HEK293 (cell line): ENCODE results near the gene NMRK2.

ENCODE experiments used
- EGR2 ChIP-seq: fragments of 450-650 bp; formaldehyde crosslinking; IDR thresholded peaks from 2 replicates; pipeline ENCODE4 v1.5.1; 2016; ENCODE audit warnings: low read depth, missing biosample characterization, missing genetic modification characterization
- MZF1 ChIP-seq: fragments of 450-650 bp; formaldehyde crosslinking; IDR thresholded peaks from 2 replicates; pipeline ENCODE4 v1.5.1; 2017; ENCODE audit warnings: missing biosample characterization, missing genetic modification characterization, borderline replicate concordance
- PRDM1 ChIP-seq: fragments of 450-650 bp; formaldehyde crosslinking; IDR thresholded peaks from 2 replicates; pipeline ENCODE4; 2016; ENCODE audit warnings: missing biosample characterization, missing genetic modification characterization
- ZBTB48 ChIP-seq: fragments of 450-650 bp; formaldehyde crosslinking; IDR thresholded peaks from 2 replicates; pipeline ENCODE4 v1.5.1; 2016; ENCODE audit warnings: missing biosample characterization, missing genetic modification characterization
- ZNF16 ChIP-seq: fragments of 450-650 bp; formaldehyde crosslinking; IDR thresholded peaks from 2 replicates; pipeline ENCODE4 v1.5.1; 2016; ENCODE audit warnings: low read depth, missing biosample characterization, missing genetic modification characterization
- ZNF184 ChIP-seq: fragments of 450-650 bp; IDR thresholded peaks from 2 replicates; pipeline ENCODE4 v1.5.1; 2018; ENCODE audit warnings: missing biosample characterization, mild to moderate bottlenecking, missing genetic modification characterization
- ZNF211 ChIP-seq: fragments of 450-650 bp; formaldehyde crosslinking; IDR thresholded peaks from 2 replicates; pipeline ENCODE4 v1.5.1; 2016; ENCODE audit warnings: low read depth, missing biosample characterization, missing genetic modification characterization
- ZNF302 ChIP-seq: fragments of 450-650 bp; formaldehyde crosslinking; IDR thresholded peaks from 2 replicates; pipeline ENCODE4 v1.5.1; 2016; ENCODE audit warnings: missing biosample characterization, missing genetic modification characterization, low read depth
- ZNF341 ChIP-seq: fragments of 450-650 bp; formaldehyde crosslinking; IDR thresholded peaks from 2 replicates; pipeline ENCODE4; 2016; ENCODE audit warnings: low read depth, missing biosample characterization, missing genetic modification characterization
- ZNF560 ChIP-seq: fragments of 450-650 bp; formaldehyde crosslinking; IDR thresholded peaks from 2 replicates; pipeline ENCODE4 v1.5.1; 2017; ENCODE audit warnings: missing biosample characterization, missing genetic modification characterization, borderline replicate concordance
- ZNF600 ChIP-seq: fragments of 450-650 bp; formaldehyde crosslinking; IDR thresholded peaks from 2 replicates; pipeline ENCODE4 v1.5.1; 2016; ENCODE audit warnings: missing biosample characterization, missing genetic modification characterization
- ZNF660 ChIP-seq: fragments of 450-650 bp; IDR thresholded peaks from 2 replicates; pipeline ENCODE4 v1.5.1; 2018; ENCODE audit warnings: missing biosample characterization, mild to moderate bottlenecking, missing genetic modification characterization
- ZNF664 ChIP-seq: fragments of 450-650 bp; formaldehyde crosslinking; IDR thresholded peaks from 2 replicates; pipeline ENCODE4 v1.5.1; 2016; ENCODE audit warnings: missing biosample characterization, missing genetic modification characterization
- ZNF76 ChIP-seq: fragments of 450-650 bp; formaldehyde crosslinking; IDR thresholded peaks from 2 replicates; pipeline ENCODE4; 2016; ENCODE audit warnings: low read depth, missing biosample characterization, missing genetic modification characterization, borderline replicate concordance
- ZSCAN23 ChIP-seq: fragments of 450-650 bp; formaldehyde crosslinking; IDR thresholded peaks from 2 replicates; pipeline ENCODE4 v1.5.1; 2016; ENCODE audit warnings: missing biosample characterization, missing genetic modification characterization
- TF ChIP-seq, protein P1 (sequence below): fragments of 450-650 bp; formaldehyde crosslinking; IDR thresholded peaks from 2 replicates; pipeline ENCODE4 v1.5.1; 2016; ENCODE audit warnings: missing biosample characterization, missing genetic modification characterization
- TF ChIP-seq, protein P2 (sequence below): fragments of 450-650 bp; formaldehyde crosslinking; IDR thresholded peaks from 2 replicates; pipeline ENCODE4 v1.5.1; 2017; ENCODE audit warnings: missing biosample characterization, missing genetic modification characterization
- TF ChIP-seq, protein P3 (sequence below): fragments of 450-650 bp; formaldehyde crosslinking; IDR thresholded peaks from 2 replicates; pipeline ENCODE4 v1.5.1; 2017; ENCODE audit warnings: missing biosample characterization, mild to moderate bottlenecking, missing genetic modification characterization, moderate library complexity
- TF ChIP-seq, protein P4 (sequence below): fragments of 450-650 bp; formaldehyde crosslinking; IDR thresholded peaks from 2 replicates; pipeline ENCODE4 v1.5.1; 2016; ENCODE audit warnings: missing biosample characterization, missing genetic modification characterization
- TF ChIP-seq, protein P5 (sequence below): fragments of 450-650 bp; formaldehyde crosslinking; IDR thresholded peaks from 2 replicates; pipeline ENCODE4 v1.5.1; 2016; ENCODE audit warnings: missing biosample characterization, missing genetic modification characterization
- TF ChIP-seq, protein P6 (sequence below): fragments of 450-650 bp; formaldehyde crosslinking; IDR thresholded peaks from 2 replicates; pipeline ENCODE4 v1.5.1; 2016; ENCODE audit warnings: missing biosample characterization, missing genetic modification characterization, borderline replicate concordance

NMRK2 gene

DNA sequence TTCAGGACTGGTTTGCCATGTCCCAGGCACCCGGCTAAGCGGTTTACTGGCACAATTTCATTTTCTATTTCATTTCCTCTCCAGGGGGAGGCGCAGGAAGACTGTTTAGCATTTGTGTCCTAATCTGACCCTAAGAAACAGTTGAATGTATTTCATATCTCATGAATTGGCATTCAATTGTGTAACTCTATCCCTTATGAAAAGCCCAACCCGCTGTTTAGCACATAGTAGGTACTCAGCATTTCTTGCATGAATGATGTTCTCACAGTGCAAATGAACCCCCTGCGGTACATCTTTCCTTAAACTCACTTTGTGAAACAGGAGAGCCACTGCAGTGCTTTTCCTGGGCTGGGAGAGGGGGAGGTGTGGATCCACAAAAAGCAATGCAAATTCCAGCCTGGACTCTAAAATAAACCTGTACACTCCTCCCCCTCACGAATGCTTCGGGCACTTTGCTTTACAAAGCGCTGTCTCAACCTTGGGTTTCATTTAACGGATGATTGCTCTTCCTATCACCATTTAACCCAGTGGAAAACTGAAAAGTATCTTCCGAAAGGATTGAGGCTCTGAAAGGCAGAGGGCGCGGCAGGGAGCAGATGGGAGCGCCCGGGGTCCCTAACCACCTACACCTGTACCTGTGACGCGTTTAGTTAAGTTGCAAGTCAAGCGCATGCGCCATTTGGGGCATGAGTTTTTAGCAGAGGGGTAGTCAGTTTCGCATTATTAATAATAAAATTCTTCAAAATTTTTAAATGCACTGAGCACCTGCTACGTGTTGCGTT, 53.6 kb downstream of the NMRK2 start (continued):
- TF ChIP-seq ZNF664 (tag by site-specific recombination) (no peak), ZNF16 (no peak), ZNF302 (no peak), ZNF560 (tag by site-specific recombination) (no peak), ZNF184 (tag by site-specific recombination) (peak; percentile 60; the same call in 1 of the 2 replicates), ZBTB48 (peak; percentile 58; the same call in 1 of the 2 replicates), ZNF660 (no peak), ZSCAN23 (tag by site-specific recombination) (peak; percentile 81; the same call in 1 of the 2 replicates), PRDM1 (peak; percentile 69; the same call in 1 of the 2 replicates), ZNF211 (tag by site-specific recombination) (no peak), ZNF341 (tag by site-specific recombination) (peak; percentile 63), MZF1 (peak; percentile 40; the same call in 1 of the 2 replicates), EGR2 (tag by site-specific recombination) (0 out of 2 replicates have a peak, but pooled peaks have one; percentile 21), ZNF76 (tag by site-specific recombination) (0 out of 2 replicates have a peak, but pooled peaks have one; percentile 24), ZNF600 (tag by site-specific recombination) (0 out of 2 replicates have a peak, but pooled peaks have one; percentile 27)
- TF ChIP-seq, protein P1, sequence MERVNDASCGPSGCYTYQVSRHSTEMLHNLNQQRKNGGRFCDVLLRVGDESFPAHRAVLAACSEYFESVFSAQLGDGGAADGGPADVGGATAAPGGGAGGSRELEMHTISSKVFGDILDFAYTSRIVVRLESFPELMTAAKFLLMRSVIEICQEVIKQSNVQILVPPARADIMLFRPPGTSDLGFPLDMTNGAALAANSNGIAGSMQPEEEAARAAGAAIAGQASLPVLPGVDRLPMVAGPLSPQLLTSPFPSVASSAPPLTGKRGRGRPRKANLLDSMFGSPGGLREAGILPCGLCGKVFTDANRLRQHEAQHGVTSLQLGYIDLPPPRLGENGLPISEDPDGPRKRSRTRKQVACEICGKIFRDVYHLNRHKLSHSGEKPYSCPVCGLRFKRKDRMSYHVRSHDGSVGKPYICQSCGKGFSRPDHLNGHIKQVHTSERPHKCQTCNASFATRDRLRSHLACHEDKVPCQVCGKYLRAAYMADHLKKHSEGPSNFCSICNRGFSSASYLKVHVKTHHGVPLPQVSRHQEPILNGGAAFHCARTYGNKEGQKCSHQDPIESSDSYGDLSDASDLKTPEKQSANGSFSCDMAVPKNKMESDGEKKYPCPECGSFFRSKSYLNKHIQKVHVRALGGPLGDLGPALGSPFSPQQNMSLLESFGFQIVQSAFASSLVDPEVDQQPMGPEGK: peak; percentile 50
- TF ChIP-seq, protein P2, sequence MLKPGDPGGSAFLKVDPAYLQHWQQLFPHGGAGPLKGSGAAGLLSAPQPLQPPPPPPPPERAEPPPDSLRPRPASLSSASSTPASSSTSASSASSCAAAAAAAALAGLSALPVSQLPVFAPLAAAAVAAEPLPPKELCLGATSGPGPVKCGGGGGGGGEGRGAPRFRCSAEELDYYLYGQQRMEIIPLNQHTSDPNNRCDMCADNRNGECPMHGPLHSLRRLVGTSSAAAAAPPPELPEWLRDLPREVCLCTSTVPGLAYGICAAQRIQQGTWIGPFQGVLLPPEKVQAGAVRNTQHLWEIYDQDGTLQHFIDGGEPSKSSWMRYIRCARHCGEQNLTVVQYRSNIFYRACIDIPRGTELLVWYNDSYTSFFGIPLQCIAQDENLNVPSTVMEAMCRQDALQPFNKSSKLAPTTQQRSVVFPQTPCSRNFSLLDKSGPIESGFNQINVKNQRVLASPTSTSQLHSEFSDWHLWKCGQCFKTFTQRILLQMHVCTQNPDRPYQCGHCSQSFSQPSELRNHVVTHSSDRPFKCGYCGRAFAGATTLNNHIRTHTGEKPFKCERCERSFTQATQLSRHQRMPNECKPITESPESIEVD (tag by site-specific recombination): peak; percentile 55; the same call in 1 of the 2 replicates
- TF ChIP-seq, protein P3, sequence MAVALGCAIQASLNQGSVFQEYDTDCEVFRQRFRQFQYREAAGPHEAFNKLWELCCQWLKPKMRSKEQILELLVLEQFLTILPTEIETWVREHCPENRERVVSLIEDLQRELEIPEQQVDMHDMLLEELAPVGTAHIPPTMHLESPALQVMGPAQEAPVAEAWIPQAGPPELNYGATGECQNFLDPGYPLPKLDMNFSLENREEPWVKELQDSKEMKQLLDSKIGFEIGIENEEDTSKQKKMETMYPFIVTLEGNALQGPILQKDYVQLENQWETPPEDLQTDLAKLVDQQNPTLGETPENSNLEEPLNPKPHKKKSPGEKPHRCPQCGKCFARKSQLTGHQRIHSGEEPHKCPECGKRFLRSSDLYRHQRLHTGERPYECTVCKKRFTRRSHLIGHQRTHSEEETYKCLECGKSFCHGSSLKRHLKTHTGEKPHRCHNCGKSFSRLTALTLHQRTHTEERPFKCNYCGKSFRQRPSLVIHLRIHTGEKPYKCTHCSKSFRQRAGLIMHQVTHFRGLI (tag by site-specific recombination): peak; percentile 98
- TF ChIP-seq, protein P4, sequence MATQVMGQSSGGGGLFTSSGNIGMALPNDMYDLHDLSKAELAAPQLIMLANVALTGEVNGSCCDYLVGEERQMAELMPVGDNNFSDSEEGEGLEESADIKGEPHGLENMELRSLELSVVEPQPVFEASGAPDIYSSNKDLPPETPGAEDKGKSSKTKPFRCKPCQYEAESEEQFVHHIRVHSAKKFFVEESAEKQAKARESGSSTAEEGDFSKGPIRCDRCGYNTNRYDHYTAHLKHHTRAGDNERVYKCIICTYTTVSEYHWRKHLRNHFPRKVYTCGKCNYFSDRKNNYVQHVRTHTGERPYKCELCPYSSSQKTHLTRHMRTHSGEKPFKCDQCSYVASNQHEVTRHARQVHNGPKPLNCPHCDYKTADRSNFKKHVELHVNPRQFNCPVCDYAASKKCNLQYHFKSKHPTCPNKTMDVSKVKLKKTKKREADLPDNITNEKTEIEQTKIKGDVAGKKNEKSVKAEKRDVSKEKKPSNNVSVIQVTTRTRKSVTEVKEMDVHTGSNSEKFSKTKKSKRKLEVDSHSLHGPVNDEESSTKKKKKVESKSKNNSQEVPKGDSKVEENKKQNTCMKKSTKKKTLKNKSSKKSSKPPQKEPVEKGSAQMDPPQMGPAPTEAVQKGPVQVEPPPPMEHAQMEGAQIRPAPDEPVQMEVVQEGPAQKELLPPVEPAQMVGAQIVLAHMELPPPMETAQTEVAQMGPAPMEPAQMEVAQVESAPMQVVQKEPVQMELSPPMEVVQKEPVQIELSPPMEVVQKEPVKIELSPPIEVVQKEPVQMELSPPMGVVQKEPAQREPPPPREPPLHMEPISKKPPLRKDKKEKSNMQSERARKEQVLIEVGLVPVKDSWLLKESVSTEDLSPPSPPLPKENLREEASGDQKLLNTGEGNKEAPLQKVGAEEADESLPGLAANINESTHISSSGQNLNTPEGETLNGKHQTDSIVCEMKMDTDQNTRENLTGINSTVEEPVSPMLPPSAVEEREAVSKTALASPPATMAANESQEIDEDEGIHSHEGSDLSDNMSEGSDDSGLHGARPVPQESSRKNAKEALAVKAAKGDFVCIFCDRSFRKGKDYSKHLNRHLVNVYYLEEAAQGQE: no peak
- TF ChIP-seq, protein P5, sequence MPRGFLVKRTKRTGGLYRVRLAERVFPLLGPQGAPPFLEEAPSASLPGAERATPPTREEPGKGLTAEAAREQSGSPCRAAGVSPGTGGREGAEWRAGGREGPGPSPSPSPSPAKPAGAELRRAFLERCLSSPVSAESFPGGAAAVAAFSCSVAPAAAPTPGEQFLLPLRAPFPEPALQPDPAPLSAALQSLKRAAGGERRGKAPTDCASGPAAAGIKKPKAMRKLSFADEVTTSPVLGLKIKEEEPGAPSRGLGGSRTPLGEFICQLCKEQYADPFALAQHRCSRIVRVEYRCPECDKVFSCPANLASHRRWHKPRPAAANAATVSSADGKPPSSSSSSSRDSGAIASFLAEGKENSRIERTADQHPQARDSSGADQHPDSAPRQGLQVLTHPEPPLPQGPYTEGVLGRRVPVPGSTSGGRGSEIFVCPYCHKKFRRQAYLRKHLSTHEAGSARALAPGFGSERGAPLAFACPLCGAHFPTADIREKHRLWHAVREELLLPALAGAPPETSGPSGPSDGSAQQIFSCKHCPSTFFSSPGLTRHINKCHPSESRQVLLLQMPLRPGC (tag by site-specific recombination): 0 out of 2 replicates have a peak, but pooled peaks have one; percentile 16
- TF ChIP-seq, protein P6, sequence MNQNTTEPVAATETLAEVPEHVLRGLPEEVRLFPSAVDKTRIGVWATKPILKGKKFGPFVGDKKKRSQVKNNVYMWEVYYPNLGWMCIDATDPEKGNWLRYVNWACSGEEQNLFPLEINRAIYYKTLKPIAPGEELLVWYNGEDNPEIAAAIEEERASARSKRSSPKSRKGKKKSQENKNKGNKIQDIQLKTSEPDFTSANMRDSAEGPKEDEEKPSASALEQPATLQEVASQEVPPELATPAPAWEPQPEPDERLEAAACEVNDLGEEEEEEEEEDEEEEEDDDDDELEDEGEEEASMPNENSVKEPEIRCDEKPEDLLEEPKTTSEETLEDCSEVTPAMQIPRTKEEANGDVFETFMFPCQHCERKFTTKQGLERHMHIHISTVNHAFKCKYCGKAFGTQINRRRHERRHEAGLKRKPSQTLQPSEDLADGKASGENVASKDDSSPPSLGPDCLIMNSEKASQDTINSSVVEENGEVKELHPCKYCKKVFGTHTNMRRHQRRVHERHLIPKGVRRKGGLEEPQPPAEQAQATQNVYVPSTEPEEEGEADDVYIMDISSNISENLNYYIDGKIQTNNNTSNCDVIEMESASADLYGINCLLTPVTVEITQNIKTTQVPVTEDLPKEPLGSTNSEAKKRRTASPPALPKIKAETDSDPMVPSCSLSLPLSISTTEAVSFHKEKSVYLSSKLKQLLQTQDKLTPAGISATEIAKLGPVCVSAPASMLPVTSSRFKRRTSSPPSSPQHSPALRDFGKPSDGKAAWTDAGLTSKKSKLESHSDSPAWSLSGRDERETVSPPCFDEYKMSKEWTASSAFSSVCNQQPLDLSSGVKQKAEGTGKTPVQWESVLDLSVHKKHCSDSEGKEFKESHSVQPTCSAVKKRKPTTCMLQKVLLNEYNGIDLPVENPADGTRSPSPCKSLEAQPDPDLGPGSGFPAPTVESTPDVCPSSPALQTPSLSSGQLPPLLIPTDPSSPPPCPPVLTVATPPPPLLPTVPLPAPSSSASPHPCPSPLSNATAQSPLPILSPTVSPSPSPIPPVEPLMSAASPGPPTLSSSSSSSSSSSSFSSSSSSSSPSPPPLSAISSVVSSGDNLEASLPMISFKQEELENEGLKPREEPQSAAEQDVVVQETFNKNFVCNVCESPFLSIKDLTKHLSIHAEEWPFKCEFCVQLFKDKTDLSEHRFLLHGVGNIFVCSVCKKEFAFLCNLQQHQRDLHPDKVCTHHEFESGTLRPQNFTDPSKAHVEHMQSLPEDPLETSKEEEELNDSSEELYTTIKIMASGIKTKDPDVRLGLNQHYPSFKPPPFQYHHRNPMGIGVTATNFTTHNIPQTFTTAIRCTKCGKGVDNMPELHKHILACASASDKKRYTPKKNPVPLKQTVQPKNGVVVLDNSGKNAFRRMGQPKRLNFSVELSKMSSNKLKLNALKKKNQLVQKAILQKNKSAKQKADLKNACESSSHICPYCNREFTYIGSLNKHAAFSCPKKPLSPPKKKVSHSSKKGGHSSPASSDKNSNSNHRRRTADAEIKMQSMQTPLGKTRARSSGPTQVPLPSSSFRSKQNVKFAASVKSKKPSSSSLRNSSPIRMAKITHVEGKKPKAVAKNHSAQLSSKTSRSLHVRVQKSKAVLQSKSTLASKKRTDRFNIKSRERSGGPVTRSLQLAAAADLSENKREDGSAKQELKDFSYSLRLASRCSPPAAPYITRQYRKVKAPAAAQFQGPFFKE (tag by site-specific recombination): no peak
